GM23248 (cell line): ENCODE results near the gene TMPRSS11A.

ENCODE experiments used
- EZH2 ChIP-seq: fragments of 200-600 bp; sonication (generic); IDR thresholded peaks from 2 replicates; pipeline ENCODE4 v1.6.1; 2018; ENCODE audit warnings: antibody characterized with exemption, mild to moderate bottlenecking; ENCODE audit not compliant: insufficient read depth, poor library complexity, severe bottlenecking
- EZH2phosphoT487 ChIP-seq: fragments of 200-600 bp; sonication (generic); IDR thresholded peaks from 2 replicates; pipeline ENCODE4 v1.6.1; 2018; ENCODE audit warnings: antibody characterized with exemption, moderate library complexity, mild to moderate bottlenecking, low read depth; ENCODE audit not compliant: insufficient read depth

- TF ChIP-seq EZH2 (no peak), EZH2phosphoT487 (no peak)
Observed at GRCh38 chr4:67897686-67898085, 65.6 kb downstream of the TMPRSS11A start.
